ENCODE measurements around the gene WIF1. TPM values are rescaled to one million over a fixed set of nuclear protein-coding genes. Genes with fewer than 3 reads are reported as not detected.
A peak's percentile ranks its signal among the peaks of the same experiment; 100 is the strongest.

WIF1 gene
- total and polyA plus RNA-seq, 2 of the 8 experiments (the other 6 are each of a cell fraction or from before 2014, with no cell fraction given), result 1.8 to 9.1 TPM

DNA sequence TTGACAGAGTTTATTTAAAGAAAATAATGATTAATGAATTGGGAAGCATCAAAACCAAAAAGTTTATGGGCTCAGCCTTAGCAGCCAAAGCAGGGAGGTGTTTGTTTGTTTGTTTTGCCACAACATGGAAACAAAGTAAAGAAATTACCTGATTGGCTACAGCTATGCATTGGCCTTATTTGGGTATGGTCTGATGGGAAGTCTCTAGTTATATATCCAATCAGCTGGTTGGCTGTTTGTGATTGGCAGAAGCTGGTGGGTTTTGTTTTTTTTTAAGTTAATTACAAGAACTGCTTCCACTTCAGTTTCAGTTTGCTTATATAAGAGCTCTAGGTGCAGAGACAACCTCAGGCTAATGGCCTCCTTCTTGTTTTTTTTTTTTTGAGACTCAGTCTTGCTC, 43.7 kb upstream of the WIF1 start:
- Histone ChIP-seq H3K14ac (ENCODE audit: insufficient read length) (no peak overlapping the region), H3K27ac (ENCODE audit: low read depth, low read length) (no peak overlapping the region), H3K23ac (ENCODE audit: insufficient read length) (no peak overlapping the region), H2BK5ac (ENCODE audit: low read depth, low read length) (no peak overlapping the region), H3K27me3 (replicated peaks in 1 of 4; ENCODE audit: control insufficient read depth in 3 of 4, extremely low read depth in 1 of 4, insufficient read depth in 3 of 4, low read length in 3 of 4) (peaks cover 0 to 6% (median 0%) of the 10 kb centered on the region in 4 experiments; a peak in 3 of 7 replicates), H3K9ac (replicated peaks in 1 of 4; ENCODE audit: extremely low read depth in 1 of 4, low read depth in 3 of 4, low read length in 3 of 4) (no peak overlapping the region), H3K4me2 (ENCODE audit: insufficient read depth in 1 of 2, low read depth in 2 of 2, low read length in 2 of 2) (no peak overlapping the region), H3K56ac (replicated peaks; ENCODE audit: insufficient read length, low read depth, low read length) (no peak overlapping the region), H3K4ac (replicated peaks; ENCODE audit: insufficient read length, low read depth, low read length) (no peak overlapping the region), H2BK12ac (ENCODE audit: low read depth, low read length) (no peak overlapping the region), H4K8ac (ENCODE audit: extremely low read depth, insufficient read depth, low read length) (no peak overlapping the region), H3K79me2 (ENCODE audit: control insufficient read depth in 1 of 2, insufficient read depth in 2 of 2, low read length in 2 of 2) (peaks cover 0 to under 1% of the 10 kb centered on the region in 2 experiments; a peak in 1 of 4 replicates), H2BK120ac (replicated peaks; ENCODE audit: low read depth, low read length) (no peak overlapping the region), H2AFZ (ENCODE audit: low read length) (no peak overlapping the region), H3K79me1 (ENCODE audit: low read depth, low read length) (no peaks in the 10 kb centered on the region), H3K36me3 (ENCODE audit: control insufficient read depth in 2 of 4, insufficient read depth in 4 of 4, low read length in 3 of 4) (no peaks in the 10 kb centered on the region), H4K91ac (replicated peaks; ENCODE audit: insufficient read length, low read length) (no peak overlapping the region), H4K5ac (ENCODE audit: insufficient read length, low read depth, low read length) (no peak overlapping the region), H4K20me1 (replicated peaks in 1 of 2; ENCODE audit: control insufficient read depth in 1 of 2, insufficient read depth in 2 of 2, low read length in 2 of 2) (no peaks in the 10 kb centered on the region), H3K4me3 (ENCODE audit: extremely low read depth in 1 of 4, insufficient read depth in 2 of 4, low read depth in 3 of 4, low read length in 4 of 4) (no peak overlapping the region), H3K18ac (ENCODE audit: extremely low read depth, low read length) (no peak overlapping the region), H3K4me1 (replicated peaks in 1 of 4; ENCODE audit: control insufficient read depth in 3 of 4, insufficient read depth in 4 of 4, low read length in 3 of 4) (no peaks in the 10 kb centered on the region), H2AK5ac (ENCODE audit: low read depth, low read length) (no peak overlapping the region), H2BK20ac (ENCODE audit: low read length) (no peak overlapping the region), H3K9me3 (ENCODE audit: insufficient read depth in 2 of 2, low read depth in 1 of 2, low read length in 1 of 2) (no peaks in the 10 kb centered on the region), H2BK15ac (ENCODE audit: low read length) (no peak overlapping the region), H3K23me2 (ENCODE audit: low read depth, low read length) (no peaks in the 10 kb centered on the region)
- no peak for FAIRE-seq
- TF ChIP-seq TCF12 (IDR thresholded peaks at IDR 0.05; ENCODE audit: low read depth, low read length), result no peak
- TF ChIP-seq SRF (IDR thresholded peaks at IDR 0.05; ENCODE audit: low read depth, low read length), result peak; percentile 61
- no peak for TF ChIP-seq JUND (IDR thresholded peaks at IDR 0.05; ENCODE audit: low read length)
- TF ChIP-seq JUN (IDR thresholded peaks at IDR 0.05; ENCODE audit: low read depth, low read length), result no peak
- no peak for TF ChIP-seq BRCA1 (IDR thresholded peaks at IDR 0.05; ENCODE audit: low read depth, low read length)
- ChIA-PET POLR2A (ENCODE audit: partially characterized antibody) (no interaction called here), CTCF (ENCODE audit: partially characterized antibody) (interaction anchor here (2.2 kb wide), 1 partner anchor 68 kb away, joined by 8 read pairs; no protein-coding TSS in a partner anchor)
- DNase-seq (ENCODE audit: low read depth in 1 of 2, low spot score in 2 of 2), result no peak

Data from H1 (cell line).